Measurements from ENCODE around the gene OXLD1. TPM values are rescaled to one million over a fixed set of nuclear protein-coding genes. Genes with fewer than 3 reads are reported as not detected.

OXLD1 gene
- total RNA-seq, 1 experiment from 2014 or later = 75.9 TPM

DNA sequence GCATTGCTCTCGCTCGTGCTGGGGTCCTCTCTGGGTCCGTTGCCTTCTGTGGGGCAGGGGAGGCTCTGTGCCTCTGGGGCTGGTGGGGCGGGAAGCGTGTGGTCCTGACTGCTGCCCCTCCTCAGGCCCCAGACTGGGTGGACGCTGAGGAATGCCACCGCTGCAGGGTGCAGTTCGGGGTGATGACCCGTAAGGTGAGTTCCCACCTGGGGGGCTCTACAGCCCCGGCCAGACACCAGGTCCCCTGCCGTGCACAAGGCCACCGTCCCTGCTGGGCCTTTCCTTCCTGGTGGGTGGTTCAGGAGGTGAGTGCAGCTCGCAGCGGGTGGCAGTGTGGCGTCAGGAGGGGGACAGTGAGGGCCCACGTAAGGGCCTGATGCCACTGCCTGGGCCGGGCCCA is 24.1 kb upstream of the OXLD1 start:
- DNase-seq (ENCODE audit: low read depth, low spot score) (no peak), ATAC-seq (no peak)
- intact Hi-C loops (cut with micrococcal nuclease) = loop anchor here (10.0 kb wide), 1 partner anchor 136 kb away; the partner anchor contains the start of gene FAAP100
- no peak overlapping the region for H3K27ac ChIP-seq (ENCODE audit: low read depth, low read length)
- H3K36me3 ChIP-seq (ENCODE audit: control insufficient read depth in 1 of 2, insufficient read depth in 2 of 2, low read length in 2 of 2) = peaks cover 59 to 96% of the 10 kb centered on the region in 2 experiments
- POLR2A ChIA-PET = no interaction called here
- no peak overlapping the region for H2AFZ ChIP-seq (ENCODE audit: low read depth, low read length, poor library complexity, severe bottlenecking)
- H3K79me2 ChIP-seq (ENCODE audit: insufficient read depth, low read length) = peaks cover 82% of the 10 kb centered on the region
- no peaks in the 10 kb centered on the region for H3K9me3 ChIP-seq (ENCODE audit: control insufficient read depth in 1 of 2, insufficient read depth in 1 of 2, low read depth in 1 of 2, low read length in 2 of 2)
- no peak for TF ChIP-seq CEBPB (IDR thresholded peaks at IDR 0.05; ENCODE audit: low read depth)
- no peak for TF ChIP-seq EGR1 (IDR thresholded peaks at IDR 0.05; ENCODE audit: low read depth)
- no peak for TF ChIP-seq CTCF (IDR thresholded peaks at IDR 0.05 in 2 of 3, conservative IDR thresholded peaks at IDR 0.05 in 1 of 3; ENCODE audit: borderline replicate concordance in 1 of 3, insufficient read depth in 1 of 3, low read depth in 2 of 3, low read length in 2 of 3)
- TF ChIP-seq FOSL1 (IDR thresholded peaks at IDR 0.05; ENCODE audit: low read depth) = no peak
- no peak for TF ChIP-seq ZNF274 (IDR thresholded peaks at IDR 0.05; ENCODE audit: low read depth, low read length)
- TF ChIP-seq, protein P1, sequence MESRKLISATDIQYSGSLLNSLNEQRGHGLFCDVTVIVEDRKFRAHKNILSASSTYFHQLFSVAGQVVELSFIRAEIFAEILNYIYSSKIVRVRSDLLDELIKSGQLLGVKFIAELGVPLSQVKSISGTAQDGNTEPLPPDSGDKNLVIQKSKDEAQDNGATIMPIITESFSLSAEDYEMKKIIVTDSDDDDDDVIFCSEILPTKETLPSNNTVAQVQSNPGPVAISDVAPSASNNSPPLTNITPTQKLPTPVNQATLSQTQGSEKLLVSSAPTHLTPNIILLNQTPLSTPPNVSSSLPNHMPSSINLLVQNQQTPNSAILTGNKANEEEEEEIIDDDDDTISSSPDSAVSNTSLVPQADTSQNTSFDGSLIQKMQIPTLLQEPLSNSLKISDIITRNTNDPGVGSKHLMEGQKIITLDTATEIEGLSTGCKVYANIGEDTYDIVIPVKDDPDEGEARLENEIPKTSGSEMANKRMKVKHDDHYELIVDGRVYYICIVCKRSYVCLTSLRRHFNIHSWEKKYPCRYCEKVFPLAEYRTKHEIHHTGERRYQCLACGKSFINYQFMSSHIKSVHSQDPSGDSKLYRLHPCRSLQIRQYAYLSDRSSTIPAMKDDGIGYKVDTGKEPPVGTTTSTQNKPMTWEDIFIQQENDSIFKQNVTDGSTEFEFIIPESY (IDR thresholded peaks at IDR 0.05; ENCODE audit: extremely low read depth, insufficient replicate concordance, low read length) = no peak
- no peak for TF ChIP-seq RAD21 (IDR thresholded peaks at IDR 0.05; ENCODE audit: low read depth)
- TF ChIP-seq SP1 (IDR thresholded peaks at IDR 0.05; ENCODE audit: low read depth) = no peak
- no peak for TF ChIP-seq TCF7L2 (IDR thresholded peaks at IDR 0.05; ENCODE audit: borderline replicate concordance, extremely low read depth, insufficient read depth, insufficient read length)
- H3K4me1 ChIP-seq (ENCODE audit: control insufficient read depth in 1 of 2, insufficient read depth in 2 of 2, low read length in 2 of 2) = peaks cover under 1 to 1% of the 10 kb centered on the region in 2 experiments
- no peaks in the 10 kb centered on the region for H3K9me2 ChIP-seq (ENCODE audit: insufficient read depth)
- CTCF ChIA-PET = no interaction called here
- RAD21 ChIA-PET (ENCODE audit: low non-redundant PET in 1 of 2, low total read pairs in 2 of 2, uncharacterized antibody in 2 of 2, unreplicated experiment in 2 of 2) = no interaction called here
- H4K20me1 ChIP-seq (ENCODE audit: insufficient read depth) = no peaks in the 10 kb centered on the region
- H3K4me3 ChIP-seq (replicated peaks in 1 of 2; ENCODE audit: low read depth in 1 of 2, low read length in 2 of 2) = no peak overlapping the region
- H3K27me3 ChIP-seq (ENCODE audit: insufficient read depth, low read length) = no peaks in the 10 kb centered on the region
- H3K4me2 ChIP-seq (ENCODE audit: low read length) = no peak overlapping the region
- no peak overlapping the region for H3K9ac ChIP-seq (ENCODE audit: low read length)
- BruUV-seq (replicated peaks) = no TSS peak

Data from HCT116 (cell line).